SH-SY5Y (cell line): ENCODE data around the gene SRSF7.

Source experiments
- GATA2 ChIP-seq: IDR thresholded peaks from 2 replicates; pipeline ENCODE4 v1.6.1; 2011; ENCODE audit warnings: mild to moderate bottlenecking, low read depth, low read length
- GATA3 ChIP-seq: IDR thresholded peaks from 2 replicates; pipeline ENCODE4 v1.6.1; 2011; ENCODE audit warnings: low read depth, mild to moderate bottlenecking, low read length, moderate library complexity

- no peak for TF ChIP-seq GATA2
- TF ChIP-seq GATA3: no peak
Measured at GRCh38 chr2:38700881-38701458, 50.2 kb downstream of the SRSF7 start.
